Head of caudate nucleus (tissue), 42 donors: ENCODE results near the gene AFAP1.

Experiments
- DNase-seq, 42 donors: peaks; one replicate each; pipeline versions ENCODE4 v3.0.0 to v3.0.0-alpha.2; 2020 to 2021; ENCODE audit warnings: mixed read lengths in 7 of 42
- intact Hi-C: fragments of 100-400 bp; cut with DNase I; formaldehyde crosslinking; loops from one replicate; pipeline ENCODE4 v1.15.0; 2022

AFAP1 gene

DNA sequence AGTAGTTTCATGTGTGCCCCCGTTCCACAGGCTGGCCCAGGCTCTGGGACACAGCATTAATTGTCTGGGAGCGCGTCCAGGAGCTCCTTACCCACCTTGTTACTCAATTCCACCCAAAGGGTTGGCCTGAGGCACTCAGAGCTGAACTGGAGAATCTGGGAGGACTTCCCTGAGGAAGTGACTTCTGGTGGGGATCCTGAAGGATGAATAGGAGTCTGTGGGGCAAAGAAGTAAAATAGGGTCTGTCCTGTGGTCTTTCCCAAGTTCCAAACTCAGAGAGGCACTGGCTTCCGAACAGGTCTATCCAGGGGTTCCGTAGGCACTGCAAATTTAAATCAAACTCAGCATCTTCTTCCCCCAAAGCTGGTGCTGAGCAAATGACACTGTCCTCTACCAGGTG lies 204.3 kb downstream of the AFAP1 start:
- no peak for DNase-seq
- intact Hi-C loops = no loop called here

DNA sequence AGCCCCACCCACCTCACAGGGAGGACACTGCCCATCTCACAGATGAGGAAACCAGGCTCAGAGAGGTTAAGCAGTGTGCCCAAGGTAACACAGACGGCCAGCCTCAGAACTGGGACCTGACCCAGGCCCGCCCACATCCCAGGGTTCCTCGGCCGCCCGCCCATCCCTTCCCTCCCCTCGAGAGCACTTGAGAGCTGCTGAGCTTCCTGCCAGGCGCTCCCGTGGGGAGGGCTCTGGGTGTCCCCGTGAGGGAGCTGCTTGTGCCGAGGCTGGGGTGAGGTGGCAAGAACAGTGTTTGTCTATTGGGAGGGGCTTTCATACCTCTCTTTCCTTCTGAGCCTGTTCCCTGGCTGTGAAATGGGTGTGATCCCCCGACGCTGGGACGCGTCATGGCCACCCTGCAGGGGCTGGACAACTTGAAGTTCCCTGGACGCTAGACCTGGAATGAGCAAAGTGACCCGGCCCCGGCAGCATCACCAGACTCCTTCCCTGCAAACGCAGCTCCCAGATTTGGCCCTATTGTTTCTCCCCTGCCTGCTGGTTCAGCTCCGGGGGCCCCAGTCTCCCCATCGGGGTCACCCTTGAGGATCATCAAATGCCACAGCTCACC lies 204.9 kb downstream of the AFAP1 start:
- intact Hi-C loops = no loop called here
- no peak for DNase-seq

DNA sequence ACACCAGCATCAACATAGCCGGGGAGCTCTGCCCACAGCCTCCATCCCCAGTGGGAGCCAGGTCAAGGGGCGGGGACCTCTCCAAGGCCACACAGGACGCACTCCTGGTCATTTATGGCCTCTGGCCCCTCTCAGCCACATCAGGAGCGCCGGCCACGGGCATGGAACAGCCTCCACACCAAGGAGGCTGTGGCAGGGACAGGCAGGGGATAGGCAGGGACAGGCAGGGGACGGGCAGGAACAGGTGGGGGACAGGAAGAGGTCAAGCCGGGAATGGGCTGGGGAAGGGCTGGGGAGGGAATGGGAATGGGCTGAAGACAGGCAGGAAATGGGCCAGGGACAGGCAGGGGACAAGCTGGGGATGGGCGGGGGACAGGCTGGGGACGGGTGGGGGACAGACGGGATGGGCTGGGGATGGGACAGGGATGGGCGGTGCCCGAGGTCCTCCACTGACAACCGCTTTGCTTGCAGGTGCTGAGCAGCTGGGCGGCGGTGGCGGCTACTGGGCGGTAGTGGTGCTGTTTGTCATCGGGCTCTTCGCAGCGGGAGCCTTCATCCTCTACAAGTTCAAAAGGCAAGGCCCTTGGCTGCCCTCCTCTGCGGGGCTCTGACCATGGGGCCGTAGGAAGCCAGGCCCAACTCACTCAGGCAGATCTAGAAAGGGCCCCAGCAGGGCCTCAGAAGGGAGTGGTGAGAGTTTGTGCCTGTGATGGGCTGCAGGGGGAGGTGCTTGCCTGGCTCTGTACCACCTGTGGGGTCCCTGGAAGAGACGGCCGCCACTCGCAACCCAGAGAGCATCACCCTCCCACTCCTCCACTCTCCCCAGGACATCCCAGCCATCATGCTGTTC lies 205.6 kb downstream of the AFAP1 start:
- no peak for DNase-seq
- intact Hi-C loops = no loop called here

DNA sequence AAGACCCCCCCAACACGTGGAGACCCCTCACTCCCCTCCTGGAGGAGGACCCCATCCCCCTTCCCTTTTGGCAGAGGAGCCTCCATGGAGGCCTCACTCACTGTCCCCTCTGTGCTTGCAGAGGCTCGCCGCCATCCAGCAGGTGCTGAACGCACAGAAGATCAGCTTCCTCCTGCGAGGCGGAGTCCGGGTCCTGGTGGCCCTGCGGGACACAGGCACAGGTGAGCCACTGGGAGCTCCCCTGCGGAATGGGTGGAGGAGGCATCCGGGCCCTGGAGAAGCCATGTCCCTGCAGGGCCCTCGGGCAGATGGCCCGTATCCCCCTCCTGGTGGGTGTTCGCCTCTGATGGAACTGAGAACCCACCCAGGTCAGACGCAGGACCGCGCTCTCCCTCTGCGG lies 206.5 kb downstream of the AFAP1 start:
- DNase-seq = no peak
- intact Hi-C loops = no loop called here

DNA sequence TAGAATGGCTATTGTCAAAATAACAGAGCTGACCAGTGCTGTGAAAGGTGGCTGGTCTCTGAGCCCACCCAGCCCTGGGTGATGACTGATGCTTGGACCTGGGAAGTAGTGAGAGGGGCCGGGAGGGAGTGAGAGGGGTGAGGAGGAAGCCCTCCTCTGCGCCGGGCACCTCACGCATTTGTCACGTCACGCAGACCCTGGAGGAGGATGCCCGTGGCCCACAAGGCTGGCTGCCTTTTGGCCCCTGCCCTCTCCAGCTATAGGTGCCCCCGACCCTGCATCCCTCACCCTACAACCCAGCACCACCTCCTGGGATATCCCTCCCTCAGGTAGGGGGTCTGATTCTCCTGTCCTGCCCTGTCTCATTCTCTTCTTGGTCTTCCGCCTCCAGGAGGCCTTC lies 207.4 kb downstream of the AFAP1 start:
- intact Hi-C loops = no loop called here
- no peak for DNase-seq

DNA sequence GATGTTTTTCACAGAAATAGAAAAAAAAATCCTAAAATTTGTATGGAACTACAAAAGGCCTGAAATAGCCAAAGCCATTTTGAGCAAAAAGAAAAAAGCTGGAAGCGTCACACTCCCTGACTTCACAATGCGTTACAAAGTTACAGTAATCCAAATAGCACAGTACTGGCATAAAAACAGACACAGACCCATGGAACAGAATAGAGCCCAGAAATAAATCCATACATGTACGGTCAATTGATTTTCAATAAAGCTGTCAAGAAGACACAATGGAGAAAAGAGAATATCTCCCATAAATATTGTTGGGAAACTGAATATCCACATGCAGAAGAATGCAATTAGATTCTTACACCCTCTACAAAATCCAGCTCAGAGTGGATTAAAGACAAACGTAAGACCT lies 208.2 kb downstream of the AFAP1 start:
- intact Hi-C loops = no loop called here
- DNase-seq = no peak

DNA sequence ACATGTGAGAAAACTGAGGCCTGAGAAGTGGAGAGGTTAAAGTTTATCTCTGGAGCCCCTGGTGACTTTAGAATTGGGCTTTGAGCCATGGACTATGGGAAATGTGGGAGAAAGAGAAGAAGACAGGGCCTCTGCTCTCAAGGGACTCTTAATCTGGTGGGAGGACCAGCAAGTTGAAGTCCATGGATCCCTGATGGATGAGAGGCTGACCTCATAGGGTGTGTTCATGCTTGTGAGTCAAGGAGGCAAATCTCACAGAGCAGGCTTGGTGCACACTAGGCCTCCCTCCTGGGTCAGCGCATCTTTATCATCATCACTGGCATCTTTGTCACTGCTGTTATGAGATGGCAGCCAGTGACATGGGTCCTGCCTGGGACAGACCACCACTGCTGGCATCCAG lies 211.9 kb downstream of the AFAP1 start:
- intact Hi-C loops = no loop called here
- no peak for DNase-seq

DNA sequence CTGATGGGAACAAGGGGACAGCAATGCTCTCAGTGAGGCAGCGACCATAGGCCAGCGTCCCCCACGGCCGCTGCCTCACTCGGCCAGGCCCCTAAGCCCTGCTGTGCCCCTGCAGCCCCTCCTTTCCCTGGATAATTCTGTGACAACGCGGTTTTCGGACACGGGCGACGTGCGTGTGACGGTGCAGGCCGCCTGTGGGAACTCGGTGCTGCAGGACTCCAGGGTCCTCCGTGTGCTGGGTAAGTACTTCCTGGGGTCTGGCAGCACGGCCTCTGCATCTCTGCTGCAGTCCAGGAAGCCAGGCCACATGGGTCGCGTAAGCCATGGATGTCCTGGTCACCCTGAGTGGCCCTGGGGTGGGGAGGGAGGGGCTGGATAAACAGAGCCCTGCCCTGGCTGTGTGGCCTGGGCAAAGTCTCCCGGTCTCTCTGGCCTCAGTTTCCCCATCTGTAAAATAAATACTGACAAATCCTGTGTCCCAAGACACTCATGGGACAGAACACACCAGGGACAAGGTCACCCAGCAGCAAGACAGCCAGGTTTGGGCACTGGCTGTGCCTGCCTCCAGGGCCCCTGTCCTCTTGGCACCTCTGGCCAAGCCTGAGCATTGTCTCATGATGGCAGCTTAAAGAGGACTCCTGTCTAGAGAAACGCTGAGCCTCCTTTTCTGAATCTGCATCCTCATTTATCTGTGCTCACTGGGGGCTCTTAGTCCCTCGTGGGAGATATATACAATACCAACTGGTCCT lies 212.8 kb downstream of the AFAP1 start:
- no peak for DNase-seq
- intact Hi-C loops = no loop called here

DNA sequence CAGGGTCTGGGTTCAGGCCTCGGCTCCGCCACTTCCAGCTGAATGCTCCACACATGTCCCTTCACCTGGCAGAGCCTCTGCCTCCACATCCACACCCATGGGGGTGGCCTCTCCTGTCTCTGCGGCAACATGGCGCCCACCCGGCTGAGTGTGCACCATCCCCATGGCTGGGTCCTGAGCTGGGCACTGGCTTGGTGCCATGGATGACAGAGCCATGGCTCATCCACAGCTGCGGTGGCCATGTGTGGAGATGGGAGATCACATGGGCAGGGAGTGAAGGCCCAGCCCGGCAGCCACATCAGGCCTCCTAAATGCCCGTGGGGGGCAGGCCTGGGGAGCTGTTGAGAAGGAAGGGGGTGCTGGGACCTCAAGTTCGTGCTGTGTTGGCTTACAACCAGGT lies 213.7 kb downstream of the AFAP1 start:
- peak in 22 of 42 donors; percentile 12 to 82 (median 43) for DNase-seq

DNA sequence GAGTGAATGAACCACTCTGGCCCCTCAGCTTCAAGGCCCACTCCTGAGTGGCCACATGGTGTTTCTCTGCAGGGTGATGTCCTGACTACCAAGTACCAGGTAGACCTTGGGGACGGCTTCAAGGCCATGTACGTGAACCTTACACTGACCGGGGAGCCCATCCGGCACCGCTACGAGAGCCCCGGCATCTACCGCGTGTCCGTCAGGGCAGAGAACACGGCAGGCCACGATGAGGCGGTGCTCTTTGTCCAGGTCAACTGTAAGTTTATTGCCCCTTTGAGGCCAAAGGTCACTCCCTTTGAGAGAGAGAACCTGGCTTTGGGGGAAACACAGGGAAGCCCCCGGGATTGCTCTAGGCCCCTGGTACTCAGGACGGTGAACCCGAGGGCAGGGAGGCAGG lies 216.0 kb downstream of the AFAP1 start:
- intact Hi-C loops = no loop called here
- DNase-seq = no peak

More for the DNA sequence above, 213.7 kb downstream of the AFAP1 start:
- intact Hi-C loops = no loop called here

DNA sequence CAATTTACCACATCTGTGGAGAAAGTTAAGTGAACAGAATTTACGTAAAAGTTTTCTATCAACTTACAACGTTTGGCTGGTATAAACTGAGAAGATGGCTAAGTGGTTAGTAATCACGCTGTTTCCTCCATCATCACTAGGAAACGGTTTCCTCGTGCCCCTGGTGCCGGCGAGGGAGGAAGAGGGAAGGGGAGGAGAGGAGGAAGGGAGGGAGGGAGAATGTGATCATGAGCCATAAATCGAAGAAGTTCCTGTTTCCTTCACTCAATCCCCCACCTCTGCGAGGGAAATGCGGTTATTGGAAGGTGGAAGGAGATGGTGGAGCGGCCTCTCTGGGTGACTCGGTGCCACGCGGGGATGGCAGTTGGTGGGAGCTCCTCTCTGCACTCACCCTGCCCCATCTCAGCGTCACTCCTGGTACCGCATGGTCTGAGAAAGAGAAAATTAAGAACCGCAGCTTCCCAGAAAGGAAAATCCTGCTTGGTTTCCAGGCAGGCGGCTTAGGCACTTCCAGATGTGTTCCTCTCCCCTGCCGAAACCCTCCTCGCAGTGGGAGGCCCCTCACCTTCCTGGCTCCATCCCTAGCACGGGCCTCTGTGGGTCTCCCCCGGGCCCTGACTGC lies 216.8 kb downstream of the AFAP1 start:
- no peak for DNase-seq
- intact Hi-C loops = no loop called here

DNA sequence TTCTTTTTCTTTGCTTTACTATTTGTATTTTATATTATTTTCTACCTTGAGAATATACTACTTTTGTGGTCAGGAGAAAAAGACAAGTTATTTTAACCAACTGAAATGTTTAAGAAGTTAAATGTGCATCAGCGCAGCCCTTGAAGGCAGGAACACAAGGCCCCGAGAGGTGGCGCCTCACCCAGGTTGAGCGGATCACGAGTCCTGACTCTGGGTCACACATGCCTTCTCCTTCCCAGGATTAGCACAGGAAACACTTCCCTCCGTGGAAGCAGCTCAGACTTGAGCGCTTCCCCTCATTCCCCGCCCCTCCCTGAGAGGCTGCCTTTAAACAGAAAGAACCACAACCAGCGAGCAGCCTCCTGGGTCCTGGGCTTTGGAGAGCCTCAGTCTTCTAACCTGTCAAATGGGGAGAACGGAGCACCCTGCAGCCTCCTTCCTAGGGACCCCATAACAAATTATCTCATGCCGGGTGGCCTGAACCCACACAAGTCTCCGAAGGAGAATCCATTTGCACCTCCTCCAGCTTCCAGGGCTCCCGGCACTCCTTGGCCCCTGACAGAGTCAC lies 217.6 kb downstream of the AFAP1 start:
- DNase-seq = no peak
- intact Hi-C loops = no loop called here

DNA sequence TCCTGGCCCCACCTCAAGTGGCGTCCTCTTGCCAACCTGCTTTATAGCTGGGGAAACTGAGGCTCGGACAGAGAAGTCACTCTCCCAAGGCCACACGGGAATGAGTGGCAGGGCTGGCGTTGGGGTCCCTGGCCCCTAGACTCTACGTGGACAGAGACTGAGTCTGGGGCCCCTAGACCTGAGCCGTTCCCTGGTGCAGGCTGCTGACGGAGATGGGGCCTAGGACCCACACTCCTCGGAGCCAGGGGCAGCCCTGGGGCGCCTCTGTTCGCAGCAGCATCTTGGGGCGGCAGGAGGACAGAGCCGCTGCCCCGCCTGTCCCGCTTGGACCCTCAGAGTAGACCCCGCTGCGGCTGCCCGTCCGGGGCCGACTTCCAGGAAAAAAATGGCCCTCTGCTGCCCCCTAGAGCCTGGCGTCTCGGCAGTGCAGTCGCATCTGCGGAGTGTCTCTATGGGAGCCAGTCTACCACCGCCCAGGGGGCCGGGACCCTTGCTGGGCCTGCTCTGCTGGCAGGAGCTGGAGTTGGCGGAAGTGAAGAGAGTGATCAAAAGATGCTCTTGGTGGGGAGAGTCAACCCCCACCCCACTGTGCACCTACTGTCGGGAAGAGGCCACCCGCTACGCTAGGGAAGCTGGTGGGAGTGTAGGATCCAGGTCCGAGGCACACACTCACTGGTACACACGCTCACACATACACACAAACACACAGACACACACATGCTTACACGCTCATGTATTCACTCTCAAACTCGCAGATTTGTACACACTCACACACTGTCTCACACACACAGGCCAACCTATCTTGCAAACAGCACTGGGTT lies 220.1 kb downstream of the AFAP1 start:
- intact Hi-C loops = loop anchor here (2.0 to 5.0 kb wide), 2 partner anchors 257 to 527 kb away; partner anchors contain the start of gene SORCS2
- DNase-seq = peak; percentile 38 to 90 (median 78)

DNA sequence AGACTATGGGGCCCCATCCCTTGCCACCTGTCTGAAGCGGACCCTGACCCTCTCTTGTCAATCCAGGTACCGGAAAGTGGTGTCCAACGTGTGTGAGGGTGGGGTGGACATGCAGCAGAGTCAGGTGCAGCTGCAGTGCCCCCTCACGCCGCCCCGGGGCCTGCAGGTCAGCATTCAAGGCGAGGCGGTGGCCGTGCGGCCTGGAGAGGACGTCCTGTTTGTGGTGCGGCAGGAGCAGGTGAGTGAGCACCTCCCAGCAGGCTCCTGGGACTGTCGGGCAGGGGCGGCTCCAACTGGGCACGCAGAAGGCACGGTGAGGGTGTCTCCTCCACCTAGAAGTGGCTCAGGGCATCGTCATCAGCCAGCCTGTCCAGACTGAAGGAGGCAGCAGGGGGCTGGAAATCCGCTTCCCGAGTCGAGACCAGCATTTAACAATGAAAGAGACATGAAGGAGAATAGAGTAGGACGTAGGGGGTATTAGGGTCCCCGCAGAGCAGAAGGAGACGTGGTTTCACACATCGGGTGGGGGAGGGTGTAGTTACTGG lies 221.6 kb downstream of the AFAP1 start:
- no peak for DNase-seq
- intact Hi-C loops = loop anchor here (2.0 to 5.0 kb wide), 2 partner anchors 256 to 525 kb away; partner anchors contain the start of gene SORCS2

DNA sequence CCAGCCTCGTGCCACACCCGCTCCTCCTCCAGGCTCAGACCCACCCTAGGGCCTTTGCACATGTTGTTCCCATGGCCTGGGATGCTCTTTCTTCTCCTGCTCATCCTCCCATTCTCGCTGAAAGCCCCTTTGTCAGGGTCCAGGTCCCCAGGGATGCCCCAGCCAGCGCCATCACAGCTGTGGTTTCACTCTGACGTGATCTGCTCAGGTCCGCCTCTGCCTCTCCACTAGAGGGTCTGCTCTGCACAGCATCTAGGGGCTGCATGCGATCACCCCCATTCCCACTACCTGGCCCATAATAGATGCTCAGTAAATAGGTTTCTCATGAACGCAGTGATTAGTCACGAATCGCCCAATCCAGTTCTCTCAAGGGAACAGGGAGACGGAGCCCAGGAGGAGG lies 222.5 kb downstream of the AFAP1 start:
- intact Hi-C loops = loop anchor here (5.0 kb wide), 1 partner anchor 255 kb away; no protein-coding TSS in a partner anchor
- no peak for DNase-seq

DNA sequence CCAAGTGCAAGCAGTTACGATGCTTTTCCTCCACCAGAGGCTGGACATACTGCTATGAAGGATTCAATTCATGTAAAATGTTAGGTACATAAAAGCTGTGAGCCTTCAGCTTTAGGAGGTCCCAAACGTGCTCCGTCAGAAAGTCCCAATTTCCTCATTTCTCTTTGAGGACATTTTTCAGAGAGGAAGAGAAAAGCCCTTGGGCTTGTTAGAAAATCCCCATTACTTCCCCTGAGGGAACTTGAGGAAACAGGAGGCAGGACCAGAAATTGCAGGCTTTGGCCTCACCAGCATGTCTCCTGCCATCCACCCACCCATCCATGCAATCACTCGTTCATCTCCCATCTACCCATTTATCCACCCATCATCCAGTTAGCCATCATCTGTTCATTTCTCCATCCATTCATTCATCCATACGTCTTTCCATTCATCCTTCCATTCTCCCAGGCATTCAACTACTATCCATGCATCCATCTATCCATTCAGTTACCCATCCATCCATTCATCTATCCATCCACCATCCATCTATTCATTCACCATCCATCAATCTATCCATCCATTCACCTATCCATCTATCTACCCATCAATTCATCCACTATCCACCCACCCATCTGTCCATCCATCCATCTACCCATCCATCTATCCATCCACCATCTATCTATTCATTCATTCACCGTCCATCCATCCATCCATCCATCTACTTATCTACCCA lies 223.5 kb downstream of the AFAP1 start:
- no peak for DNase-seq
- intact Hi-C loops = loop anchor here (5.0 kb wide), 1 partner anchor 254 kb away; no protein-coding TSS in a partner anchor
